ENCODE data around the gene EPHB4.

DNA sequence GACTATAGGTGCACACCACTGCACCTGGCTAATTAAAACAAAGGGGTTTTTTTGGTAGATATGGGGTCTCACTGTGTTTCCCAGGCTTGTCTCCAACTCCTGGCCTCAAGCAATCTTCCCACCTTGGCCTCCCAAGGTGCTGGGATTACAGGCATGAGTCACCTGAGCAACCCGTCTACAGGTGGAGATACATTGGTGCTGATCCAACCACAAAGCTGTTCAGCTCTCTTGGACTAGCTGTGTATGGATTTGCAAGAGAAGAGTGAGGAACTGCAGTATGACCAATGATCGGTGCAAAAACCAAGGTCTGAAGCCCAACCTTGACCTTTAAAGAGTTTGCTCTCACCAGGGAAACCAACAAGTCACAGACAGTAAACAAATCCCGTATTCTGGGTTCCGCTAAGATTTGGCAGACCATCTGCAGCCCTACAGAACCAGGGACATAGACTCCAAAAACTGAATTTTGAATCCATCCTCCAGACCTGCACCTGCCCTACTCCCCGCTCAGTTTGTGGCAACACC, 18.9 kb downstream of the EPHB4 start:
- TF ChIP-seq, protein P1, sequence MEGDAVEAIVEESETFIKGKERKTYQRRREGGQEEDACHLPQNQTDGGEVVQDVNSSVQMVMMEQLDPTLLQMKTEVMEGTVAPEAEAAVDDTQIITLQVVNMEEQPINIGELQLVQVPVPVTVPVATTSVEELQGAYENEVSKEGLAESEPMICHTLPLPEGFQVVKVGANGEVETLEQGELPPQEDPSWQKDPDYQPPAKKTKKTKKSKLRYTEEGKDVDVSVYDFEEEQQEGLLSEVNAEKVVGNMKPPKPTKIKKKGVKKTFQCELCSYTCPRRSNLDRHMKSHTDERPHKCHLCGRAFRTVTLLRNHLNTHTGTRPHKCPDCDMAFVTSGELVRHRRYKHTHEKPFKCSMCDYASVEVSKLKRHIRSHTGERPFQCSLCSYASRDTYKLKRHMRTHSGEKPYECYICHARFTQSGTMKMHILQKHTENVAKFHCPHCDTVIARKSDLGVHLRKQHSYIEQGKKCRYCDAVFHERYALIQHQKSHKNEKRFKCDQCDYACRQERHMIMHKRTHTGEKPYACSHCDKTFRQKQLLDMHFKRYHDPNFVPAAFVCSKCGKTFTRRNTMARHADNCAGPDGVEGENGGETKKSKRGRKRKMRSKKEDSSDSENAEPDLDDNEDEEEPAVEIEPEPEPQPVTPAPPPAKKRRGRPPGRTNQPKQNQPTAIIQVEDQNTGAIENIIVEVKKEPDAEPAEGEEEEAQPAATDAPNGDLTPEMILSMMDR (conservative IDR thresholded peaks at IDR 0.05; ENCODE audit: low read depth, low read length) = no peak
- TF ChIP-seq EZH2 (IDR thresholded peaks at IDR 0.05; ENCODE audit: low read length, unreplicated experiment) (no peak), EZH2phosphoT487 (IDR thresholded peaks at IDR 0.05; ENCODE audit: borderline replicate concordance, low read length) (no peak)

Data from PC-3 (cell line).